BLaER1 (cell line): ENCODE measurements around the gene SMIM38.

Experiments used
- H3K27ac ChIP-seq: shearing (Covaris generic); formaldehyde crosslinking; 2 replicates; pipeline ENCODE4 v1.8.1; 2022
- H3K27me3 ChIP-seq: shearing (Covaris generic); formaldehyde crosslinking; 2 replicates; pipeline ENCODE4 v1.8.1; 2022
- H3K36me3 ChIP-seq: shearing (Covaris generic); formaldehyde crosslinking; 2 replicates; pipeline ENCODE4 v1.8.1; 2022
- H3K4me1 ChIP-seq: shearing (Covaris generic); formaldehyde crosslinking; 2 replicates; pipeline ENCODE4 v1.8.1; 2022
- H3K4me2 ChIP-seq: shearing (Covaris generic); formaldehyde crosslinking; 2 replicates; pipeline ENCODE4 v1.8.1; 2022
- H3K4me3 ChIP-seq: shearing (Covaris generic); formaldehyde crosslinking; 2 replicates; pipeline ENCODE4 v1.8.1; 2022
- H3K9ac ChIP-seq: shearing (Covaris generic); formaldehyde crosslinking; 2 replicates; pipeline ENCODE4 v1.8.1; 2022
- H3K9me3 ChIP-seq: shearing (Covaris generic); formaldehyde crosslinking; 2 replicates; pipeline ENCODE4 v1.8.1; 2022
- H4K20me1 ChIP-seq: shearing (Covaris generic); formaldehyde crosslinking; 2 replicates; pipeline ENCODE4 v1.8.1; 2022
- Cebpa-rat ChIP-seq: shearing (Covaris generic); IDR thresholded peaks from 2 replicates; pipeline ENCODE4 v1.8.1; 2022

Gene SMIM38

DNA sequence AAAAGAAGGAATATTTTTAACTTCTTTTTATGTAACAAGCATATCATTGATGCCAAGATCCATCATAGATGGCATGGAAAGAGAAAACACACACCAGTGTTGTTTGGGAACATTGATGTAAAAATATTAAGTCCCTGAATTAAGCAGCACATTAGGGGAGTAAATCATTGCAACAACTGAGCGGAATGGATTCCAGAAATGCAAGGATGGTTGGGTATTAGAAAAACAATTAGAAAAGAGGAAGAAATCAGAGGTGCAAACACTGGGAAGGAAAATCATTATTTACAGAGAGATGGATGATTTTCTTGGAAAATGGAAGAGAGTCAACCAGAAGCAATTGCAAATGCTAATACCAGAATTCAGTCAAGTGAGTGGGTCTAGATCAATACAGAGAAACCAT lies 8.1 kb downstream of the SMIM38 start:
- Histone ChIP-seq H3K4me3 (no peak overlapping the region), H3K9me3 (peaks cover 9% of the 10 kb centered on the region; the same call in 1 of the 2 replicates), H3K36me3 (no peaks in the 10 kb centered on the region), H3K27me3 (no peaks in the 10 kb centered on the region), H3K4me1 (peaks cover 20% of the 10 kb centered on the region), H3K4me2 (no peak overlapping the region), H4K20me1 (no peaks in the 10 kb centered on the region), H3K27ac (no peak overlapping the region), H3K9ac (no peak overlapping the region)
- TF ChIP-seq Cebpa-rat = no peak

DNA sequence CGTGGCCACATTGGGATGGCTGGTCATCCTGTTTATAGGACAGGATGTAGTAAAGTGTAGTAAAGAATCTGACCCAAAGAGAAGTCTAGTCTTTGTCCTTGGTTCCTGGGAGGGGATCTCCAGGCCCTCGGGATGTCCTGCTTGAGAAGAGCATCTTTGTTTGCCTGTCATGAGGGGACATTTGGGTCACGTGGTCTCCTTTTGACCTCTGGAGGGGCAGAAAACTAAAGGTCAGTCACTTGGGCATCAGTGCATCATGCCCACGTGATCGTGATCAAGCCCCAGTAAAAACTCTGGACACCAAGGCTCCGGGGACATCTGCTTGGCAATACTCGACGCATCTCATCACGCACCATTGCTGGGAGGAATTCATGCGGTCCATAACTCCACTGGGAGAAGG lies 9.1 kb downstream of the SMIM38 start:
- no peak overlapping the region for H3K4me2 ChIP-seq
- no peaks in the 10 kb centered on the region for H3K27me3 ChIP-seq
- no peaks in the 10 kb centered on the region for H4K20me1 ChIP-seq
- H3K9ac ChIP-seq = no peak overlapping the region
- H3K4me3 ChIP-seq = no peak overlapping the region
- H3K36me3 ChIP-seq = no peaks in the 10 kb centered on the region
- no peak for TF ChIP-seq Cebpa-rat
- H3K9me3 ChIP-seq = peaks cover 9% of the 10 kb centered on the region; the same call in 1 of the 2 replicates
- H3K4me1 ChIP-seq = peaks cover 20% of the 10 kb centered on the region
- no peak overlapping the region for H3K27ac ChIP-seq

DNA sequence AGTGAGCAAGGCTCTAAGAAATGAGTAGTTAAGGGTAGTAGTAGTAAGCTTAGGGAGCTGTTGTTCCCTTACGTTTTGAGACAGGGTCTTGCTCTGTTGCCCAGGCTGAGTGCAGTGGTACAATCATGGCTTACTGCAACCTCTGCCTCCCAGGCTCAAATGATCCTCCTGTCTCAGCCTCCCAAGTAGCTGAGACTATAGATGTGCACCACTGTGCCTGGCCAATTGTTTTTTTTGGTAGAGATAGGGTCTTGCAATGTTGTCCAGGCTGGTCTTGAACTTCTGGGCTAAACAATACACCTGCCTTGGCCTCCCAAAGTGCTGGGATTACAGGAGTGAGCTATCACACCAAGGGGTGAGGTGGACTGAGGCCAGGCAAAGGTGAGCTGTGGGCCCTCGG lies 10.0 kb downstream of the SMIM38 start:
- peak overlapping the region; percentile 85 for H3K4me2 ChIP-seq
- H3K4me3 ChIP-seq = no peak overlapping the region
- no peak overlapping the region for H3K27ac ChIP-seq
- peaks cover 9% of the 10 kb centered on the region; the same call in 1 of the 2 replicates for H3K9me3 ChIP-seq
- TF ChIP-seq Cebpa-rat = no peak
- H3K36me3 ChIP-seq = no peaks in the 10 kb centered on the region
- H4K20me1 ChIP-seq = no peaks in the 10 kb centered on the region
- peaks cover 20% of the 10 kb centered on the region for H3K4me1 ChIP-seq
- no peaks in the 10 kb centered on the region for H3K27me3 ChIP-seq
- H3K9ac ChIP-seq = no peak overlapping the region

DNA sequence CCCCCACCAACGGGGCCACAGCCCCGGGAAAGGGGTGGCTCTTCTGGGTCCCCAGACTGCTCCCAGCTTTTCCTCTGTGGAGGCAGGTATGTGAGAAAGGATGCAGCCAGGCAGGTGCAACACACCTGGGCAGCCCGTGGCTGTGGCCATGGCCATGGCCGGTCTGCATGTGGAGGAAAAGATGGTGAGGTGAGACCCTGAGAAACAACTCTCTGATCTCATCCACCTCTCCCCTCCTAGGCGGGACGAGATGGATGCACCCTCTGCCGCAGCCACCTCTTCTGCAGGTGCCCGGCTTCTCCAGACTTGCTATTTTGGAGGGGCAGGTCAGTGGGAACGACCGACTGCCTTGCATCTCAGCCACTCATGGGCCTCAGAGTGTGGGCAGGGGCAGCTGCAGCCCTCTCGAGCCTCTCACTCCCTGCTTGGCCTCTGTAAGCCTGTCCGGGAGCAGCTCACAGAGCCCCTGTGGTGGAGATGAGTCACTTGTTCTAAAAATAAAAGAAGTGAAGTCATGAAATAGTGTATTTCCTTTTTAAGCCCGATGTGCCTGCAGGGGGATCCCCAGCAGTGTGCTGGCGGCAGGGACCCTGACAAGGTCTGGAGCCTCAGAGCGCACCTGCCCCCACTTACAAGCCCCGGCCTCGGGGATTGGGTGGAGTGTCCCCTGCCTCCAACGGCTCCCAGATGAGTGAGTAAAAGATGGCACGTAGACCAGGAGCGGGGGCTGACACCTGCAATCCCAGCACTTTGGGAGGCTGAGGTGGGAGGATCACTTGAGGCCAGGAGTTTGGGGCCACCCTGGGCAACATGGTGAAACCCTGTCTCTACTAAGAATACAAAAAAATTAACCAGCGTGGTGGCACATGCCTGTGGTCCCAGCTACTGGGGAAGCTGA lies 10.7 kb downstream of the SMIM38 start:
- Histone ChIP-seq H3K4me3 (no peak overlapping the region), H3K36me3 (no peaks in the 10 kb centered on the region), H3K4me1 (peaks cover 20% of the 10 kb centered on the region), H3K9ac (no peak overlapping the region; the same call in 1 of the 2 replicates), H3K27me3 (no peaks in the 10 kb centered on the region), H3K9me3 (peaks cover 9% of the 10 kb centered on the region; the same call in 1 of the 2 replicates), H3K4me2 (peak overlapping the region; percentile 85), H3K27ac (peak overlapping the region; percentile 26; the same call in 1 of the 2 replicates), H4K20me1 (no peaks in the 10 kb centered on the region)
- TF ChIP-seq Cebpa-rat = no peak

DNA sequence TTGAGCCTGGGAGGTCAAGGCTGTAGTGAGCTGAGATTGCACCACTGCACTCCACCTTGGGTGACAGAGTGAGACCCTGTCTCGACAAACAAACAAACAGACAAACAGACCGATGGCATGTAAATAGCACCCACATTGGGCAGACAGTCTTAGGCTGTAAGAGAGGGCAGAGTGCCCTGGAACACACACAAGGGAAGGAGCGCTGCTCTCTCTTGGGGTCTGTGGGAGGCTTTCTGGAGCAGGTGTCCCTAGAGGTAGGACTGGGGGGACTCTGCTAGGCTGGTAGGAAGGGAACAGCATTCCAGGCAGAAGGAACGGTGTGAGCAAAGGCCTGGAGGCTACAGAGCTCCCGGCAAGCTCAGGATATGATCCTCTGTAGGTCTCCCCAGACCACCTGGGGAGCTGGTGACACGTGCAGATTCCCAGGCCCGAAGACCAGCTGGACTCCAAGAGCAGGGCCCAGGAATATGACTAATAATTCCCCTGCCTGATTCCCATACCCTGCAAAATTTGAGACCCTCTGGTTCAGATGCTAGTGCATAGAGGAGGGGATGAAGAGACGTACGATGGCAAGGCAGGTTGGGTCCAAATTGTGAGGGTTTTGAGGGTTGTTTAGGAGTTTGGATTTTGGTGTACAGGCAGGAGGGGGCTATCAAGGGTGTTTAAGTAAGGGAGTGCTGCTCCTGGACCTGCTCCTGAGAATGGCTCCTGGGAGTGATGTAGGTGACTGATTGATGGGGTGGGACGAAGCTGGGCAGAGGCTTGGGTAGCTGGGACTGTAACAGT lies 11.6 kb downstream of the SMIM38 start:
- TF ChIP-seq Cebpa-rat = no peak
- H3K9ac ChIP-seq = no peak overlapping the region; the same call in 1 of the 2 replicates
- H3K4me1 ChIP-seq = peaks cover 20% of the 10 kb centered on the region
- H3K4me2 ChIP-seq = peak overlapping the region; percentile 85
- no peak overlapping the region for H3K27ac ChIP-seq
- no peak overlapping the region for H3K4me3 ChIP-seq
- no peaks in the 10 kb centered on the region for H3K36me3 ChIP-seq
- H3K9me3 ChIP-seq = peaks cover 9% of the 10 kb centered on the region; the same call in 1 of the 2 replicates
- no peaks in the 10 kb centered on the region for H3K27me3 ChIP-seq
- no peaks in the 10 kb centered on the region for H4K20me1 ChIP-seq

DNA sequence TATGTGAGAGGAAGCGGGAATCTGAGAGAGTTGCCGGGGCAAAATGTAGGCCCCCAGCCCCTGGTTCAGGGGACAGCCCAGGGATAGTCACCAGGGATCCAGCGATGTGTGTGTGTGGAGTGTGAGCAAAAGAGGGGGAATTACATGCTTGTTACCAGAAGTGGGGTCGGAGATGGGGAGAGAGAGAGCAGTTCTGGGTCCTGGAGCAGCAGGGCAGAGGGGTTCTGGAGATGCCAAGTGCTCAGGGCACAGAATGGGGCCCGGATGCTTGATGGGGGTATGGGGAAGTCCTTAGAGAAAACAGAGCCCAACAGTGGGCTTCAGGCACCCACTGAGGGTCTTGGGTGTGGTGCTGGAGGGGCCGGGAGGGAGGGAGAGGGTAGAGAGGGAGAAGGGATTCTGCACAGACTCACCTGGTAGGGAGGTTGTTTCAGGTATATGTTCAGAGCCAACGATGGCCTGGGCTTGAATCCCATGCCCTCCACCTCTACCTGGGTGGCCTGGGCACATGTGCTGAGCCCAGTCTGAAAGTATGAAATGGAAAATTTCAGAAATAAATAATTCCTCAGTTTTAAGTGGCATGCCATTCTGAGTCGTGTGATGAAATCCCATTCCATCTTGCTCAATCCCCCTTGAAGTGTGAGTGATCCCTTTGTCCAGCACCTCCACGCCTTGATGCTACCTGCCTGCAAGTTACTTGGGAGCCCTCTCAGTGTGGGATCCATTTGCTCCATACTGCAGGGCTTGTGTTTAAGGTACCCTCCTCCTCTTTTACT lies 12.4 kb downstream of the SMIM38 start:
- no peak for TF ChIP-seq Cebpa-rat
- H3K27ac ChIP-seq = no peak overlapping the region
- no peaks in the 10 kb centered on the region for H3K36me3 ChIP-seq
- no peaks in the 10 kb centered on the region for H4K20me1 ChIP-seq
- peaks cover 9% of the 10 kb centered on the region; the same call in 1 of the 2 replicates for H3K9me3 ChIP-seq
- H3K4me2 ChIP-seq = no peak overlapping the region
- peaks cover 20% of the 10 kb centered on the region for H3K4me1 ChIP-seq
- no peaks in the 10 kb centered on the region for H3K27me3 ChIP-seq
- H3K4me3 ChIP-seq = no peak overlapping the region
- H3K9ac ChIP-seq = no peak overlapping the region

DNA sequence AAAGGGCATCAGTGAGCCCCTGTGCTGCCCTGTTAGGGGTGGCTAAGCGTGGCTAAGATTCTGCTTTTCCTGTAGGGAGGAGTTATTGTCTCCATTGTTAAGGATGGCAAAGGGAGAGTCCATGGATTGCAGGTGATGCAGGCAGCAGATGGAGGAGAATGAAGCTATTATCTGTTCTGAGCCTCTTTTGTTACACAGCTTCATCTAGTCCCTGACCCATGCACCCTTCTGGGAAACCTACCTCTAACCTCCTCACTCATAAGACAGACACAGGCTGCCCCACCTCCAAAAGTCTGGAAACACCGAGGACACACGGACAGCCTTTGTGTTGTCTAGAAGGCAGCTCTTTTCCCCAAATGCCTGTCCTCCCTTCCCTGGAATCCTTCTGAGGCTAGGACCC lies 13.7 kb downstream of the SMIM38 start:
- peaks cover 20% of the 10 kb centered on the region for H3K4me1 ChIP-seq
- H3K4me3 ChIP-seq = no peak overlapping the region
- H3K27me3 ChIP-seq = no peaks in the 10 kb centered on the region
- H3K36me3 ChIP-seq = no peaks in the 10 kb centered on the region
- no peak overlapping the region for H3K9ac ChIP-seq
- no peak overlapping the region for H3K4me2 ChIP-seq
- H4K20me1 ChIP-seq = no peaks in the 10 kb centered on the region
- no peak for TF ChIP-seq Cebpa-rat
- H3K9me3 ChIP-seq = 0 out of 2 replicates have a peak, but pooled peaks cover under 1% of the 10 kb centered on the region
- H3K27ac ChIP-seq = no peak overlapping the region

DNA sequence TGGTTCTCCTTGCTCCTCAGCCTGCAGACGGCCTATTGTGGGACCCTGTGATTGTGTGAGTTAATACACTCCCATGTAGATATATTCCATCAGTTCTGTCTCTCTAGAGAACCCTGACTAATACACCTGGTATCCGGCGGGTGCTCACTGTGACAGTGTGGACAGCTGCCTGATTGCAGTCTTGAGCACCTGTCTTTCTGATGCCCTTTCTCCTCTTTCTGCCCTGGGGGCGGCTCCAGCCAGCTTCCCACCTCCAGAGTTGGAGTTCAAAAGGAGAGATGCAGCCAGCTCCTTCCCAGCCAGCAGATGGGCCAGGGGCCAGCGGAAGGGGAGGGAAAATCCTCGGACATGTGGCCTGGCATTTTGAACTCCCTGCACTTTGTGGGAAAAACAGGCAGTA lies 15.0 kb downstream of the SMIM38 start:
- Histone ChIP-seq H3K4me1 (peaks cover 19% of the 10 kb centered on the region), H3K27me3 (no peaks in the 10 kb centered on the region), H3K4me2 (no peak overlapping the region), H3K9ac (no peak overlapping the region), H3K9me3 (no peaks in the 10 kb centered on the region), H4K20me1 (no peaks in the 10 kb centered on the region), H3K36me3 (no peaks in the 10 kb centered on the region), H3K27ac (no peak overlapping the region), H3K4me3 (no peak overlapping the region)
- TF ChIP-seq Cebpa-rat = no peak

DNA sequence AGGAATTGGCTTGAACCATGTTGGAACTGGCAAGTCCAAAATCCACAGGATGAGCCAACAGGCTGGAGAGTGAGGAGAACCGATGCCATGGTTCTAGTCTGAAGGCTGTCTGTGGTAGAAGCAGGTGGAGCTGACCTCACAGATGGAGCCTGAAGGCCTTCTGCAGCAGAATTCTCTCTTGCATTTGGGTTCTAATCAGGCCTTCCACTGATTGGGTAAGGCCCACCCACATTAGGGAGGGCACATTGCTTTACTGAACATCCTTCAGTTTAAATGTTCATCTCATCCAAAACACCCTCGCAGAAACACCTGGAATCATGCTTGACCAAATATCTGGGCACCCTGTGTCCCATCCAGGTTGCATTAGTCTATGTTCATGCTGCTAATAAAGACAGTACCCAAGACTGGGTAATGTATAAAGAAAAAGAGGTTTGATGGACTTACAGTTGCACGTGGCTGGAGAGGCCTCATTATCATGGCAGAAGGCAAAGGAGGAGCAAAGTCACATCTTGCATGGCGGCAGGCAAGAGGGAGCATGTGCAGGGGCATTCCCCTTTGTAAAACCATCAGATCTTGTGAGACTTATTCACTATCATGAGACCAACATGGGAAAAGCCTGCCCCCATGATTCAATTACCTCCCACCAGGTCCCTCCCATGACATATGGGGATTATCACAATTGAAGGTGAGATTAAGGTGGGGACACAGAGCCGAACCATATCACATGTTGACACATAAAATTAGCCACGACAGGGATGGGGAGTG lies 15.9 kb downstream of the SMIM38 start:
- Histone ChIP-seq H3K36me3 (no peaks in the 10 kb centered on the region), H3K27me3 (no peaks in the 10 kb centered on the region), H4K20me1 (no peaks in the 10 kb centered on the region), H3K27ac (no peak overlapping the region), H3K4me1 (peaks cover 10% of the 10 kb centered on the region), H3K9ac (no peak overlapping the region), H3K4me2 (no peak overlapping the region), H3K9me3 (no peaks in the 10 kb centered on the region), H3K4me3 (no peak overlapping the region)
- no peak for TF ChIP-seq Cebpa-rat
